Uterus (tissue), 4 donors: ENCODE data around the gene VAT1. TPM values are rescaled to one million over a fixed set of nuclear protein-coding genes. Genes with fewer than 3 reads are reported as not detected.

Experiments used
- DNase-seq, 2 donors: peaks; one replicate each; pipeline ENCODE4 v3.0.0-alpha.2; 2019 to 2020
- H3K27ac ChIP-seq, 2 donors: fragments of 200-600 bp; sonication (generic); 1 replicate in 1 of 2; 2 replicates in 1 of 2; pipeline ENCODE4 v1.5.1; 2016 to 2018
- H3K27me3 ChIP-seq, 2 donors: fragments of 200-600 bp; sonication (generic); one replicate each; pipeline ENCODE4 v1.5.1; 2018 to 2019; ENCODE audit warnings: control low read depth in 1 of 2
- H3K36me3 ChIP-seq, 2 donors: fragments of 200-600 bp; sonication (generic); one replicate each; pipeline ENCODE4 v1.5.1; 2019; ENCODE audit warnings: control low read depth in 1 of 2
- H3K4me1 ChIP-seq, 2 donors: fragments of 200-600 bp; sonication (generic); one replicate each; pipeline ENCODE4 v1.5.1; 2018 to 2019; ENCODE audit warnings: control low read depth in 1 of 2
- H3K4me3 ChIP-seq, 2 donors: fragments of 200-600 bp; sonication (generic); 1 replicate in 1 of 2; 2 replicates in 1 of 2; pipeline ENCODE4 v1.5.1; 2018 to 2019; ENCODE audit warnings: mild to moderate bottlenecking in 1 of 2
- H3K9me3 ChIP-seq, 2 donors: fragments of 200-600 bp; sonication (generic); one replicate each; pipeline ENCODE4 v1.5.1; 2019; ENCODE audit warnings: control low read depth in 1 of 2
- CTCF ChIP-seq, 4 experiments: fragments of 200-600 bp in 2 of 4; fragments of 450-650 bp in 2 of 4; sonication (generic) in 2 of 4; IDR thresholded peaks; one replicate each; pipeline ENCODE4 v1.5.1; 2016 to 2019; ENCODE audit warnings: antibody characterized with exemption in 4 of 4, mild to moderate bottlenecking in 2 of 4, moderate library complexity in 1 of 4
- POLR2A ChIP-seq, 2 donors: fragments of 450-650 bp; IDR thresholded peaks; one replicate each; pipeline ENCODE4 v1.6.1; 2016; ENCODE audit warnings: antibody characterized with exemption in 2 of 2, mild to moderate bottlenecking in 1 of 2, moderate library complexity in 1 of 2
- intact Hi-C: fragments of 100-400 bp; cut with DNase I; formaldehyde crosslinking; loops from one replicate; pipeline ENCODE4 v1.15.1; 2023; ENCODE audit warnings: low total_unique reads
- total RNA-seq, 4 donors: library from RNA; depleted of rRNA in 3 of 4; stranded (reverse); fragments of >200 nt in 3 of 4; gene quantifications; one replicate each; pipeline versions ENCODE4 v1.1.0 to v1.2.4, GENCODE V29; 2014 to 2023
- donor health status: DM: yes; HTN: yes; CAD: no.

Gene VAT1
- total RNA-seq, 4 donors from 2014 or later = 59.5 to 187 (median 152) TPM

GRCh38 chr17:43044024-43044423 lies 21.8 kb upstream of the VAT1 start:
- H3K27me3 ChIP-seq = no peaks in the 10 kb centered on the region
- TF ChIP-seq POLR2A (IDR thresholded peaks at IDR 0.05) = no peak
- TF ChIP-seq CTCF (IDR thresholded peaks at IDR 0.05) = no peak
- no peaks in the 10 kb centered on the region for H3K36me3 ChIP-seq
- no peak overlapping the region for H3K4me3 ChIP-seq
- intact Hi-C loops = no loop called here
- no peaks in the 10 kb centered on the region for H3K9me3 ChIP-seq
- no peak overlapping the region for H3K27ac ChIP-seq
- DNase-seq = no peak
- no peaks in the 10 kb centered on the region for H3K4me1 ChIP-seq

- no peaks in the 10 kb centered on the region for H3K9me3 ChIP-seq
- intact Hi-C loops = no loop called here
- H3K36me3 ChIP-seq = no peaks in the 10 kb centered on the region
- H3K27me3 ChIP-seq = no peaks in the 10 kb centered on the region
- peak overlapping the region in 1 of 2 donors; percentile 26 for H3K27ac ChIP-seq
- no peak for DNase-seq
- H3K4me3 ChIP-seq = no peak overlapping the region
- no peaks in the 10 kb centered on the region for H3K4me1 ChIP-seq
- TF ChIP-seq CTCF (IDR thresholded peaks at IDR 0.05) = no peak
- no peak for TF ChIP-seq POLR2A (IDR thresholded peaks at IDR 0.05)
Measured at GRCh38 chr17:43043307-43043706, 21.1 kb upstream of the VAT1 start.

- no peaks in the 10 kb centered on the region for H3K9me3 ChIP-seq
Measured at GRCh38 chr17:43042025-43042628, 19.9 kb upstream of the VAT1 start.

GRCh38 chr17:43040655-43041054 lies 18.5 kb upstream of the VAT1 start:
- TF ChIP-seq CTCF (IDR thresholded peaks at IDR 0.05) (no peak), POLR2A (IDR thresholded peaks at IDR 0.05) (no peak)
- intact Hi-C loops = no loop called here

More at GRCh38 chr17:43042025-43042628, 19.9 kb upstream of the VAT1 start:
- intact Hi-C loops = no loop called here
- H3K36me3 ChIP-seq = no peaks in the 10 kb centered on the region
- H3K4me1 ChIP-seq = no peaks in the 10 kb centered on the region
- TF ChIP-seq POLR2A (IDR thresholded peaks at IDR 0.05) (no peak), CTCF (IDR thresholded peaks at IDR 0.05) (no peak)
- H3K27ac ChIP-seq = peak overlapping the region in 1 of 2 donors; percentile 26
- no peaks in the 10 kb centered on the region for H3K27me3 ChIP-seq
- DNase-seq = no peak
- H3K4me3 ChIP-seq = no peak overlapping the region

GRCh38 chr17:43039646-43040045 lies 17.5 kb upstream of the VAT1 start:
- no peak for DNase-seq
- intact Hi-C loops = no loop called here
- Histone ChIP-seq H3K4me3 (no peak overlapping the region), H3K4me1 (no peaks in the 10 kb centered on the region), H3K36me3 (no peaks in the 10 kb centered on the region), H3K27me3 (no peaks in the 10 kb centered on the region), H3K9me3 (no peaks in the 10 kb centered on the region), H3K27ac (no peak overlapping the region)
- no peak for TF ChIP-seq CTCF (IDR thresholded peaks at IDR 0.05)
- no peak for TF ChIP-seq POLR2A (IDR thresholded peaks at IDR 0.05)

More at GRCh38 chr17:43040655-43041054, 18.5 kb upstream of the VAT1 start:
- Histone ChIP-seq H3K4me1 (no peaks in the 10 kb centered on the region), H3K9me3 (no peaks in the 10 kb centered on the region), H3K27me3 (no peaks in the 10 kb centered on the region), H3K36me3 (no peaks in the 10 kb centered on the region), H3K4me3 (no peak overlapping the region), H3K27ac (no peak overlapping the region)
- DNase-seq = no peak
